Activated CD8-positive, alpha-beta memory T cell treated with anti-CD3 and anti-CD28 coated beads for 4 hours (primary cell): Measurements from ENCODE around the gene CLN3.
"Not testable (repeated sequence)": the region's sequence is repeated elsewhere in the genome, so short reads cannot be mapped to it uniquely, and the experiment has no call there.

Experiments
- DNase-seq, 2 donors: peaks; one replicate each; pipeline ENCODE4 v3.0.0-alpha.2; 2020; ENCODE audit warnings: low read depth in 2 of 2

Gene CLN3

GRCh38 chr16:28494121-28494851 is 2.4 kb upstream of the CLN3 start, which contains the start of gene APOBR:
APOBR (plus strand) TSS chr16:28494643; CDS start chr16:28494682, 39 bp downstream.
- peak; percentile 75 to 83 for DNase-seq

GRCh38 chr16:28492511-28492910 is 637 bp upstream of the CLN3 start:
- DNase-seq: no peak

GRCh38 chr16:28491230-28491969 is 474 bp downstream of the CLN3 start:
- no peak for DNase-seq

GRCh38 chr16:28486266-28486665 is 5.6 kb downstream of the CLN3 start:
- DNase-seq: no peak

GRCh38 chr16:28483361-28483760 is 8.5 kb downstream of the CLN3 start:
- DNase-seq: not testable (repeated sequence)

GRCh38 chr16:28482026-28482425 is 9.8 kb downstream of the CLN3 start:
- no peak for DNase-seq

- no peak for DNase-seq
Observed at GRCh38 chr16:28478506-28479180, 13.2 kb downstream of the CLN3 start.

GRCh38 chr16:28477311-28477920 is 14.5 kb downstream of the CLN3 start:
- no peak for DNase-seq

GRCh38 chr16:28475221-28475620 is 16.7 kb downstream of the CLN3 start:
- DNase-seq: no peak

- no peak for DNase-seq
Observed at GRCh38 chr16:28473714-28474265, 18.1 kb downstream of the CLN3 start.

GRCh38 chr16:28447081-28447480 is 44.8 kb downstream of the CLN3 start:
- DNase-seq: not testable (repeated sequence)

- not testable (repeated sequence) for DNase-seq
Observed at GRCh38 chr16:28446388-28446787, 45.5 kb downstream of the CLN3 start.

GRCh38 chr16:28443943-28444342 is 47.9 kb downstream of the CLN3 start:
- not testable (repeated sequence) for DNase-seq

GRCh38 chr16:28438899-28439298 is 53.0 kb downstream of the CLN3 start:
- DNase-seq: not testable (repeated sequence)

GRCh38 chr16:28435340-28435739 is 56.5 kb downstream of the CLN3 start:
- not testable (repeated sequence) for DNase-seq
